Hematopoietic multipotent progenitor cell treated with erythropoietin and hydrocortisone succinate and interleukin-3 and kit ligand, for 6 days (in vitro differentiated cells): ENCODE results near the gene ARL5A.

ENCODE experiments used
- DNase-seq: peaks from one replicate; pipeline ENCODE4 v3.0.0-alpha.2; 2015

Gene ARL5A

GRCh38 chr2:151761687-151762086 is 66.5 kb downstream of the ARL5A start:
- DNase-seq = no peak

GRCh38 chr2:151761193-151761592 is 67.0 kb downstream of the ARL5A start:
- no peak for DNase-seq

- no peak for DNase-seq
Observed at GRCh38 chr2:151760139-151760650, 68.0 kb downstream of the ARL5A start.

GRCh38 chr2:151758744-151759143 is 69.5 kb downstream of the ARL5A start:
- no peak for DNase-seq

- no peak for DNase-seq
Observed at GRCh38 chr2:151757861-151758260, 70.4 kb downstream of the ARL5A start.

GRCh38 chr2:151756820-151757219 is 71.4 kb downstream of the ARL5A start:
- DNase-seq = no peak

GRCh38 chr2:151754253-151754897 is 73.8 kb downstream of the ARL5A start:
- DNase-seq = no peak

- DNase-seq = no peak
Observed at GRCh38 chr2:151753540-151753939, 74.7 kb downstream of the ARL5A start.
